Epithelial cell of proximal tubule (primary cell): ENCODE measurements around the gene ASS1. TPM values are rescaled to one million over a fixed set of nuclear protein-coding genes. Genes with fewer than 3 reads are reported as not detected.

Source experiments
- DNase-seq: peaks from one replicate; pipeline ENCODE4 v3.0.0-alpha.2; 2011; ENCODE audit warnings: low read depth
- H3K4me3 ChIP-seq: 2 replicates; pipeline ENCODE4 v1.5.1; 2011; ENCODE audit warnings: low read depth, mild to moderate bottlenecking, low read length
- CTCF ChIP-seq: conservative IDR thresholded peaks from 2 replicates; pipeline ENCODE4 v1.5.1; 2012; ENCODE audit warnings: low read depth, mild to moderate bottlenecking, low read length
- total RNA-seq: library from RNA; depleted of rRNA; stranded (reverse); fragments of >200 nt; gene quantifications from 2 replicates; pipeline ENCODE4 v1.2.3, GENCODE V29; 2015

Gene ASS1
- total RNA-seq, 1 donor from 2014 or later: 9.4 TPM

GRCh38 chr9:130480673-130481072 lies 35.9 kb downstream of the ASS1 start:
- peak; percentile 18 for TF ChIP-seq CTCF
- DNase-seq: no peak
- no peak overlapping the region for H3K4me3 ChIP-seq

DNA sequence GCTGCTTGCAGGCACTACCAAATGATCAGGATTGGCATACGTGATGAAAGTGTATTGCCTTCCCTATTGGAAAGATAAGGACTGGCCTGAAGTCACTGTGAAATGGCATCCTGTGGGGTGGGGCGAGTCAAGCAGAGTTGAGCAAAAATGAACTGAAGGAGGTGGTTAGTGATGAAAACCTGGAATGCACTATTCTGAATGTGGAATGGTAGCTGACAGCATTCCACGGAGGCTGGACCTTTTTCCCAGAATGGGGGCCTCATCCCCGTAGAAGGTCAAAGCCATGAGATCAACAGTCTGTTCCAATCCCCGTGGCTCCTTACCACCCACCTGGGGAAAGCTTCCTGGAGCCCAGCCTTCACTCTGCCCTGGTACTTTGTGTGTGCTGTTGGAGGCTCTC lies 37.7 kb downstream of the ASS1 start:
- H3K4me3 ChIP-seq: no peak overlapping the region
- no peak for DNase-seq
- TF ChIP-seq CTCF: no peak

GRCh38 chr9:130483371-130483971 lies 38.7 kb downstream of the ASS1 start:
- DNase-seq: no peak
- no peak for TF ChIP-seq CTCF

DNA sequence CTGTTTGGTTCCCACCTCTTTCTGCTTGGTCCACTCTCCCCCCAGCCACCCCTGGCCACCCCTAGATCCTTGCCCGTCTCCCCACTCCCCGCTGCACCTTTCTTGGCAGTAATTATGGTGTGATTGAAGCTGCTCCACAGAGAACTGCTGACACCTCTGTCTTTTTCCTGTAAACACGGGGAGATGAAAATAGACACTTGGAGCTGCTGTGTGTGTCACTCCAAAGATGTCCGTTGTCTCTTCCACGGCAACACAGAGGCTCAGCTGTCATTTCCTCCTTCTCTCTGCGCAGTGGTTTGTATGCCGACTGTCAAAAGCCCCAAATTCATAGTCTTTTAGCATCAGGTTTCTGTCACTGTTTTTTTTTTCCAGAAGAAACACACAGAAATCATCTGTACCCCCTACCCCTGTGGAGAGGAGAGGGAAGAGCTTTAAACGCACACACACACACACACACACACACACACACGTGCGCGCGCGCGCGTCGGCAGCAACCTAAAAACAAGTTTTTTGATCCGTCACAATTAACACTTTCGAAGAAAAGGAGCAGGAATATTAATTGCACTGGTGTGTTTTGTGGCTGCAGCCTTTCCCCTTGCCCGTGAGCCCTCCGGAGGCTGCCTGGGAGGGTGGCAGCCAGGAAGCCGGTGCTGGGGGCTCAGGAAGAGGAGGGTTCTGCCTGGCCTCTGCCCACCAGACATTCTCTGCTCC lies 39.8 kb downstream of the ASS1 start:
- H3K4me3 ChIP-seq: no peak overlapping the region
- TF ChIP-seq CTCF: no peak
- DNase-seq: no peak

More at GRCh38 chr9:130483371-130483971, 38.7 kb downstream of the ASS1 start:
- no peak overlapping the region for H3K4me3 ChIP-seq

DNA sequence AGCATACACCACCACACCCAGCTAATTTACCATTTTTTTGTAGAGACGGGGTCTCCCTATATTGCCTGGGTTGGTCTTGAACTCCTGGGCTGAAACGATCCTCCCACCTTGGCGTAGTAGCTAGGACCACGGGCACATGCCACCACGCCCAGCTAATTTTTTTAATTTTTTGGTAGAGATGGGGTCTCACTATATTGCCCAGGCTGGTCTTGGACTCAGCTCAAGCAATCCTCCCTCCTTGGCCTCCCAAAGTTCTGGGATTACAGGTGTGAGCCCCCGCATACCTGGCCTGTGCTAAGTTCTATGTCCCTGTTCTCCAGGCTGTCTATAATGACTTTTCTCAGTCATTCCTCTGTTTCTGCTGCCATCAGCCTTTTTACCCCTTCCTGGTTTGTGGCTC lies 41.3 kb downstream of the ASS1 start:
- no peak for DNase-seq
- no peak overlapping the region for H3K4me3 ChIP-seq
- TF ChIP-seq CTCF: no peak

- no peak for DNase-seq
- no peak overlapping the region for H3K4me3 ChIP-seq
- no peak for TF ChIP-seq CTCF
Observed at GRCh38 chr9:130487500-130487899, 42.7 kb downstream of the ASS1 start.
